ENCODE data around the gene SRBD1. TPM values are rescaled to one million over a fixed set of nuclear protein-coding genes. Genes with fewer than 3 reads are reported as not detected.

The SRBD1 gene
- polyA plus RNA-seq, 1 donor (not counting 4 experiments of a cell fraction or from before 2014, with no cell fraction given): 8.8 TPM

- H3K9me3 ChIP-seq (ENCODE audit: control insufficient read depth, low read depth, low read length): no peaks in the 10 kb centered on the region
- peaks cover 2% of the 10 kb centered on the region for H3K9me1 ChIP-seq (ENCODE audit: control insufficient read depth, extremely low read depth, insufficient read depth, low read length)
- H3K79me2 ChIP-seq (ENCODE audit: control insufficient read depth, insufficient read depth, low read length): no peaks in the 10 kb centered on the region
- no peaks in the 10 kb centered on the region for H3K4me1 ChIP-seq (ENCODE audit: control insufficient read depth, extremely low read depth, insufficient read depth, low read length)
- no peak overlapping the region for H2AFZ ChIP-seq (ENCODE audit: control insufficient read depth, low read length)
- dilution Hi-C loops (cut with MboI; ENCODE audit: extremely low pct_ligation_motif_present, low sequenced_read_pairs): no loop called here
- no peak for DNase-seq (ENCODE audit: low read depth, low spot score)
- H4K20me1 ChIP-seq (ENCODE audit: control insufficient read depth, extremely low read depth, insufficient read depth, low read length): no peaks in the 10 kb centered on the region
- H3K4me3 ChIP-seq (ENCODE audit: control insufficient read depth in 2 of 3, extremely low read depth in 1 of 3, insufficient read depth in 2 of 3, low read depth in 1 of 3, low read length in 3 of 3): no peak overlapping the region
- no peak for TF ChIP-seq CTCF (optimal IDR thresholded peaks at IDR 0.05 in 1 of 3, IDR thresholded peaks at IDR 0.05 in 1 of 3, conservative IDR thresholded peaks at IDR 0.05 in 1 of 3; ENCODE audit: extremely low read depth in 1 of 3, insufficient read depth in 2 of 3, low read length in 3 of 3)
- TF ChIP-seq EZH2 (IDR thresholded peaks at IDR 0.05; ENCODE audit: low read length): no peak
- H3K4me2 ChIP-seq (ENCODE audit: control insufficient read depth, extremely low read depth, insufficient read depth, low read depth, low read length): no peak overlapping the region
- H3K36me3 ChIP-seq (ENCODE audit: control insufficient read depth in 2 of 2, extremely low read depth in 1 of 2, insufficient read depth in 2 of 2, low read length in 2 of 2): no peaks in the 10 kb centered on the region
- H3K27me3 ChIP-seq (ENCODE audit: control insufficient read depth, extremely low read depth, insufficient read depth, low read length): no peaks in the 10 kb centered on the region
- H3K27ac ChIP-seq (ENCODE audit: control insufficient read depth, insufficient read depth, low read length): no peak overlapping the region
- no peak for FAIRE-seq
- H3K9ac ChIP-seq (ENCODE audit: control insufficient read depth, extremely low read depth, insufficient read depth, low read length): no peak overlapping the region
These were observed 142.8 kb downstream of the SRBD1 start for GRCh38 chr2:45468279-45468678.

DNA sequence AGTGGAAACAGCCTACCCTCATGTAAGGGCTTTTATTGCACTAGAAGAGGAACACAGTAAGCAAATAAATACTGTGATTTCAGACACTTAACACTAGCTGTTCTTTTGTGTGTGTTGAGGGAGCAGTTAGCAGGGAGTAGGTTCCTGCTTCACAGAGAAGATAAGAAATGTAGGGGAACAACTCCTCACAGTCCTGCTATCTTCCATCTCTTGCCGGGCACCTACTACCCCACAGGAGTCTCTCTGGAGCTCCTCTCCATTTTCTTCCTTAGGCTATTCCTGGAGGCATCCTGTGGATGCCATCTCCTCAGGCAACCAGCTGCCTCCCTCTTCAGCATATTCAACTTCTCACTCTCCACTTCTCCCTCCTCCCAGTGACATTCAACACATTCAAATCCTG, 145.0 kb downstream of the SRBD1 start:
- H3K4me3 ChIP-seq (ENCODE audit: control insufficient read depth in 2 of 3, extremely low read depth in 1 of 3, insufficient read depth in 2 of 3, low read depth in 1 of 3, low read length in 3 of 3): no peak overlapping the region
- no peak for DNase-seq (ENCODE audit: low read depth, low spot score)
- no peak overlapping the region for H3K27ac ChIP-seq (ENCODE audit: control insufficient read depth, insufficient read depth, low read length)
- H2AFZ ChIP-seq (ENCODE audit: control insufficient read depth, low read length): no peak overlapping the region
- TF ChIP-seq EZH2 (IDR thresholded peaks at IDR 0.05; ENCODE audit: low read length) (no peak), CTCF (optimal IDR thresholded peaks at IDR 0.05 in 1 of 3, IDR thresholded peaks at IDR 0.05 in 1 of 3, conservative IDR thresholded peaks at IDR 0.05 in 1 of 3; ENCODE audit: extremely low read depth in 1 of 3, insufficient read depth in 2 of 3, low read length in 3 of 3) (no peak)
- no peak for FAIRE-seq
- H3K4me2 ChIP-seq (ENCODE audit: control insufficient read depth, extremely low read depth, insufficient read depth, low read depth, low read length): no peak overlapping the region
- H3K9me3 ChIP-seq (ENCODE audit: control insufficient read depth, low read depth, low read length): no peaks in the 10 kb centered on the region
- H3K79me2 ChIP-seq (ENCODE audit: control insufficient read depth, insufficient read depth, low read length): no peaks in the 10 kb centered on the region
- dilution Hi-C loops (cut with MboI; ENCODE audit: extremely low pct_ligation_motif_present, low sequenced_read_pairs): no loop called here
- no peaks in the 10 kb centered on the region for H3K4me1 ChIP-seq (ENCODE audit: control insufficient read depth, extremely low read depth, insufficient read depth, low read length)
- H3K9me1 ChIP-seq (ENCODE audit: control insufficient read depth, extremely low read depth, insufficient read depth, low read length): peaks cover 2% of the 10 kb centered on the region
- no peaks in the 10 kb centered on the region for H3K36me3 ChIP-seq (ENCODE audit: control insufficient read depth in 2 of 2, extremely low read depth in 1 of 2, insufficient read depth in 2 of 2, low read length in 2 of 2)
- no peaks in the 10 kb centered on the region for H4K20me1 ChIP-seq (ENCODE audit: control insufficient read depth, extremely low read depth, insufficient read depth, low read length)
- no peak overlapping the region for H3K9ac ChIP-seq (ENCODE audit: control insufficient read depth, extremely low read depth, insufficient read depth, low read length)
- H3K27me3 ChIP-seq (ENCODE audit: control insufficient read depth, extremely low read depth, insufficient read depth, low read length): no peaks in the 10 kb centered on the region
